Large intestine (tissue), 3 donors: ENCODE results near the gene ST8SIA6. TPM values are rescaled to one million over a fixed set of nuclear protein-coding genes. Genes with fewer than 3 reads are reported as not detected.
A peak's percentile ranks its signal among the peaks of the same experiment; 100 is the strongest.

Experiments
- DNase-seq, 2 donors: peaks; one replicate each; pipeline versions ENCODE4 v3.0.0 to v3.0.0-alpha.2; 2013
- H3K27ac ChIP-seq: one replicate; pipeline ENCODE4 v1.5.1; 2013; ENCODE audit warnings: low read length
- H3K27me3 ChIP-seq: 2 replicates; pipeline ENCODE4 v1.6.1; 2013; ENCODE audit warnings: low read length; ENCODE audit not compliant: control insufficient read depth, insufficient read depth
- H3K36me3 ChIP-seq: 2 replicates; pipeline ENCODE4 v1.6.1; 2013; ENCODE audit warnings: low read length; ENCODE audit not compliant: control insufficient read depth, insufficient read depth
- H3K4me1 ChIP-seq: one replicate; pipeline ENCODE4 v1.6.1; 2013; ENCODE audit warnings: low read length; ENCODE audit not compliant: control insufficient read depth, insufficient read depth
- H3K4me3 ChIP-seq: one replicate; pipeline ENCODE4 v1.5.1; 2013; ENCODE audit warnings: low read length
- H3K9me3 ChIP-seq: one replicate; pipeline ENCODE4 v1.6.1; 2013; ENCODE audit warnings: mild to moderate bottlenecking, low read depth, low read length, moderate library complexity; ENCODE audit not compliant: control insufficient read depth
- WGBS: methylation state at CpG from one replicate; pipeline ENCODE4 v1.1.5; 2013; ENCODE audit warnings: low lambda C conversion rate; ENCODE audit not compliant: insufficient coverage; 5-methylcytosine and 5-hydroxymethylcytosine counted together
- polyA plus RNA-seq: library from polyadenylated mRNA; unstranded; fragments of 120-200 nt; gene quantifications from one replicate; pipeline ENCODE4 v1.2.1, GENCODE V29; 2013

The ST8SIA6 gene
- polyA plus RNA-seq, 1 donor, result 3.0 TPM

- 100% methylated on average over 1 of the region's 2 CpGs for WGBS
- peaks cover 4% of the 10 kb centered on the region for H3K4me1 ChIP-seq
- H3K9me3 ChIP-seq, result peaks cover 6% of the 10 kb centered on the region
- DNase-seq, result no peak
- H3K36me3 ChIP-seq, result no peaks in the 10 kb centered on the region
- peaks cover 48% of the 10 kb centered on the region for H3K27me3 ChIP-seq
- H3K27ac ChIP-seq, result no peak overlapping the region
- no peak overlapping the region for H3K4me3 ChIP-seq
These were observed 1.7 kb upstream of the ST8SIA6 start for GRCh38 chr10:17456032-17456548.

- Histone ChIP-seq H3K4me1 (peaks cover 4% of the 10 kb centered on the region), H3K4me3 (no peak overlapping the region), H3K9me3 (peaks cover 6% of the 10 kb centered on the region), H3K27me3 (peaks cover 53% of the 10 kb centered on the region), H3K27ac (no peak overlapping the region), H3K36me3 (no peaks in the 10 kb centered on the region)
- no peak for DNase-seq
- no CpG with 5 or more reads among the region's 2 CpGs for WGBS
These were observed 673 bp upstream of the ST8SIA6 start for GRCh38 chr10:17455015-17455520.

GRCh38 chr10:17453373-17454091 is 863 bp downstream of the ST8SIA6 start:
- H3K4me1 ChIP-seq, result peaks cover 4% of the 10 kb centered on the region
- peak overlapping the region; percentile 23 for H3K4me3 ChIP-seq
- peaks cover 53% of the 10 kb centered on the region for H3K27me3 ChIP-seq
- DNase-seq, result peak; percentile 22 to 73
- no CpG with 5 or more reads among the region's 66 CpGs for WGBS
- peaks cover 6% of the 10 kb centered on the region for H3K9me3 ChIP-seq
- no peaks in the 10 kb centered on the region for H3K36me3 ChIP-seq
- no peak overlapping the region for H3K27ac ChIP-seq

- 33% methylated on average over 1 of the region's 7 CpGs for WGBS
- Histone ChIP-seq H3K9me3 (peaks cover 6% of the 10 kb centered on the region), H3K36me3 (no peaks in the 10 kb centered on the region), H3K4me1 (peaks cover 4% of the 10 kb centered on the region), H3K27me3 (peaks cover 53% of the 10 kb centered on the region), H3K27ac (no peak overlapping the region), H3K4me3 (no peak overlapping the region)
- DNase-seq, result no peak
These were observed 1.4 kb downstream of the ST8SIA6 start for GRCh38 chr10:17453035-17453372.

GRCh38 chr10:17452060-17452841 is 2.1 kb downstream of the ST8SIA6 start:
- H3K27me3 ChIP-seq, result peaks cover 53% of the 10 kb centered on the region
- no peaks in the 10 kb centered on the region for H3K36me3 ChIP-seq
- no peak overlapping the region for H3K4me3 ChIP-seq
- H3K9me3 ChIP-seq, result peaks cover 6% of the 10 kb centered on the region
- H3K27ac ChIP-seq, result no peak overlapping the region
- peaks cover 4% of the 10 kb centered on the region for H3K4me1 ChIP-seq
- no peak for DNase-seq
- WGBS, result 40% methylated on average over 1 of the region's 6 CpGs

GRCh38 chr10:17450024-17450423 is 4.4 kb downstream of the ST8SIA6 start:
- 40% methylated on average over 1 of the region's 4 CpGs for WGBS

GRCh38 chr10:17445400-17445998 is 8.9 kb downstream of the ST8SIA6 start:
- Histone ChIP-seq H3K27me3 (peaks cover 6% of the 10 kb centered on the region), H3K9me3 (no peaks in the 10 kb centered on the region), H3K4me3 (no peak overlapping the region), H3K27ac (no peak overlapping the region), H3K4me1 (no peaks in the 10 kb centered on the region), H3K36me3 (no peaks in the 10 kb centered on the region)
- no CpG with 5 or more reads among the region's 5 CpGs for WGBS
- no peak for DNase-seq

More at GRCh38 chr10:17450024-17450423, 4.4 kb downstream of the ST8SIA6 start:
- Histone ChIP-seq H3K36me3 (no peaks in the 10 kb centered on the region), H3K27ac (no peak overlapping the region), H3K27me3 (peaks cover 36% of the 10 kb centered on the region), H3K4me3 (no peak overlapping the region), H3K9me3 (peaks cover 6% of the 10 kb centered on the region), H3K4me1 (peaks cover 4% of the 10 kb centered on the region)
- DNase-seq, result no peak

- no peaks in the 10 kb centered on the region for H3K4me1 ChIP-seq
- no peaks in the 10 kb centered on the region for H3K36me3 ChIP-seq
- DNase-seq, result no peak
- peaks cover 5% of the 10 kb centered on the region for H3K27me3 ChIP-seq
- no peak overlapping the region for H3K27ac ChIP-seq
- H3K9me3 ChIP-seq, result no peaks in the 10 kb centered on the region
- H3K4me3 ChIP-seq, result no peak overlapping the region
- WGBS, result no CpG with 5 or more reads among the region's 2 CpGs
These were observed 10.0 kb downstream of the ST8SIA6 start for GRCh38 chr10:17444388-17444714.

- Histone ChIP-seq H3K4me1 (no peaks in the 10 kb centered on the region), H3K9me3 (no peaks in the 10 kb centered on the region), H3K36me3 (no peaks in the 10 kb centered on the region), H3K27me3 (peaks cover 5% of the 10 kb centered on the region), H3K4me3 (no peak overlapping the region), H3K27ac (no peak overlapping the region)
- WGBS, result 100% methylated on average over 1 of the region's 11 CpGs
- DNase-seq, result no peak
These were observed 10.5 kb downstream of the ST8SIA6 start for GRCh38 chr10:17443707-17444387.

GRCh38 chr10:17438583-17438982 is 15.8 kb downstream of the ST8SIA6 start:
- 33% methylated on average over 1 of the region's 1 CpG for WGBS

More at GRCh38 chr10:17438583-17438982, 15.8 kb downstream of the ST8SIA6 start:
- H3K9me3 ChIP-seq, result no peaks in the 10 kb centered on the region
- H3K36me3 ChIP-seq, result no peaks in the 10 kb centered on the region
- no peak for DNase-seq
- H3K4me1 ChIP-seq, result peaks cover 9% of the 10 kb centered on the region
- H3K27me3 ChIP-seq, result peaks cover under 1% of the 10 kb centered on the region
- H3K27ac ChIP-seq, result no peak overlapping the region
- no peak overlapping the region for H3K4me3 ChIP-seq
